ENCODE data around the gene CNDP2. TPM values are rescaled to one million over a fixed set of nuclear protein-coding genes. Genes with fewer than 3 reads are reported as not detected.

Gene CNDP2
- total and polyA plus RNA-seq, 2 donors from 2014 or later: 499 to 740 TPM

- peaks cover 0 to 14% (median 0%) of the 10 kb centered on the region in 3 donors for H3K4me1 ChIP-seq (ENCODE audit: control insufficient read depth in 2 of 3, insufficient read depth in 2 of 3, low read depth in 1 of 3, low read length in 3 of 3)
- H3K9ac ChIP-seq (ENCODE audit: low read length in 3 of 3): no peak overlapping the region
- intact Hi-C loops (cut with DNase I): no loop called here
- peaks cover 9 to 72% (median 45%) of the 10 kb centered on the region in 3 donors for H3K36me3 ChIP-seq (ENCODE audit: control insufficient read depth in 2 of 3, insufficient read depth in 3 of 3, low read length in 3 of 3)
- no peaks in the 10 kb centered on the region for H3K9me3 ChIP-seq (ENCODE audit: control insufficient read depth in 2 of 3, insufficient read depth in 1 of 3, low read length in 3 of 3)
- no peak overlapping the region for H3K27ac ChIP-seq (ENCODE audit: low read depth in 2 of 2, low read length in 2 of 2)
- H3K4me3 ChIP-seq (ENCODE audit: low read length in 3 of 3): no peak overlapping the region
- TF ChIP-seq CTCF (IDR thresholded peaks at IDR 0.05; ENCODE audit: borderline replicate concordance, extremely low read depth, insufficient read depth): no peak
- H3K27me3 ChIP-seq (ENCODE audit: control insufficient read depth, insufficient read depth, low read length): no peaks in the 10 kb centered on the region
- DNase-seq (peak in 1 of 5 donors; percentile 0), FAIRE-seq (no peak)
Observed at GRCh38 chr18:74510770-74511095, 14.6 kb downstream of the CNDP2 start.

- Histone ChIP-seq H3K9ac (ENCODE audit: low read length in 3 of 3) (no peak overlapping the region), H3K4me1 (ENCODE audit: control insufficient read depth in 2 of 3, insufficient read depth in 2 of 3, low read depth in 1 of 3, low read length in 3 of 3) (peaks cover 0 to 18% (median 0%) of the 10 kb centered on the region in 3 donors), H3K27me3 (ENCODE audit: control insufficient read depth, insufficient read depth, low read length) (no peaks in the 10 kb centered on the region), H3K27ac (ENCODE audit: low read depth in 2 of 2, low read length in 2 of 2) (no peak overlapping the region), H3K4me3 (ENCODE audit: low read length in 3 of 3) (no peak overlapping the region), H3K36me3 (ENCODE audit: control insufficient read depth in 2 of 3, insufficient read depth in 3 of 3, low read length in 3 of 3) (peaks cover 11 to 76% (median 45%) of the 10 kb centered on the region in 3 donors), H3K9me3 (ENCODE audit: control insufficient read depth in 2 of 3, insufficient read depth in 1 of 3, low read length in 3 of 3) (no peaks in the 10 kb centered on the region)
- DNase-seq (peak in 2 of 5 donors; percentile 19 to 51), FAIRE-seq (no peak)
- intact Hi-C loops (cut with DNase I): no loop called here
- TF ChIP-seq CTCF (IDR thresholded peaks at IDR 0.05; ENCODE audit: borderline replicate concordance, extremely low read depth, insufficient read depth): no peak
Observed at GRCh38 chr18:74511823-74512222, 15.7 kb downstream of the CNDP2 start.

- no peaks in the 10 kb centered on the region for H3K9me3 ChIP-seq (ENCODE audit: control insufficient read depth in 2 of 3, insufficient read depth in 1 of 3, low read length in 3 of 3)
- intact Hi-C loops (cut with DNase I): no loop called here
- H3K4me1 ChIP-seq (ENCODE audit: control insufficient read depth in 2 of 3, insufficient read depth in 2 of 3, low read depth in 1 of 3, low read length in 3 of 3): peaks cover 0 to 18% (median 0%) of the 10 kb centered on the region in 3 donors
- no peak overlapping the region for H3K4me3 ChIP-seq (ENCODE audit: low read length in 3 of 3)
- DNase-seq: peak in 3 of 5 donors; percentile 5 to 47 (median 20)
- H3K27me3 ChIP-seq (ENCODE audit: control insufficient read depth, insufficient read depth, low read length): no peaks in the 10 kb centered on the region
- no peak overlapping the region for H3K9ac ChIP-seq (ENCODE audit: low read length in 3 of 3)
- FAIRE-seq: no peak
- H3K36me3 ChIP-seq (ENCODE audit: control insufficient read depth in 2 of 3, insufficient read depth in 3 of 3, low read length in 3 of 3): peaks cover 11 to 74% (median 42%) of the 10 kb centered on the region in 3 donors
- TF ChIP-seq CTCF (IDR thresholded peaks at IDR 0.05; ENCODE audit: borderline replicate concordance, extremely low read depth, insufficient read depth): no peak
- no peak overlapping the region for H3K27ac ChIP-seq (ENCODE audit: low read depth in 2 of 2, low read length in 2 of 2)
Observed at GRCh38 chr18:74512321-74513053, 16.3 kb downstream of the CNDP2 start.

All from kidney (tissue), 14 donors.